CD4-positive, alpha-beta T cell treated with Interleukin-15 for 1 hour (primary cell): Measurements from ENCODE around the gene DIAPH3.

Source experiments
- DNase-seq: peaks from one replicate; pipeline ENCODE4 v3.0.0-alpha.2; 2020

DIAPH3 gene

GRCh38 chr13:60155978-60156377, 7.8 kb downstream of the DIAPH3 start:
- no peak for DNase-seq

DNA sequence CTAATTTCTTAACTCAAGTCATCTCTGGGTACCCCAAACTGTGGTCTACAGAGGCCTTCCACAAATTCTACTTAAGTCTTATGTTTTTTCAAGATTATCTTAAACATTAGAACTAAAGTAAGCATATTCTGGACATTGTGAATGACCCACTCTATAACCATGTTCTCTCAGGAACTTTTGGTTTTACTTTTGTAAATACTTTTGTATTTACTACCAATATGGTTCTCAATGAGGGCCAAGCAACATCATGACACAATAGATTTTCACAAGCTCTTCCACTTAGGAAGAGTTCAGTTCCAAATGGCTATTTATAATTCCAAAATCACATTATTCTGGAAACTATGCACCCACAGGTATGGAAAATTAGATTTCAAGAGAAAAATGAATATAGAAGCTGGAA, 10.8 kb downstream of the DIAPH3 start:
- DNase-seq = no peak

DNA sequence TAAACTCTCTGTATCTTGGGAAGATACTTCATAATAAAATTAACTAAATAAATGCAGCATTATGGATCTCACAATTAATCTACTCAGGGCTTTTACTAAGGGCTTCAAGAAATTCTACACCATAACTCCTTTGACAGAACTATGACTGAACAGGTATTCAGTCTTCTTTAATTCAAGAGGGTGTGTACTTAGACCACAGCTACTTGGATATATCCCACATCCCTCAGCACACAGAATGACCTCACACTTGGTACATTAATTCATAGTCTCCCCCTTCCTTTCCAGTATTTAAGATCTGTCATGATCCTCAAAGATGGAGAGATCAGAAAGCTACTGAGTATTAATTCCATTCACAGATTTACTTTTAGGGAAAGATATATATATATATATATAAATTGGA, 11.6 kb downstream of the DIAPH3 start:
- DNase-seq = no peak

- no peak for DNase-seq
Observed at GRCh38 chr13:60150538-60150937, 13.2 kb downstream of the DIAPH3 start.

- DNase-seq = no peak
Observed at GRCh38 chr13:60148918-60149317, 14.8 kb downstream of the DIAPH3 start.

GRCh38 chr13:60147361-60147760, 16.4 kb downstream of the DIAPH3 start:
- no peak for DNase-seq

GRCh38 chr13:60146471-60146870, 17.3 kb downstream of the DIAPH3 start:
- DNase-seq = no peak

DNA sequence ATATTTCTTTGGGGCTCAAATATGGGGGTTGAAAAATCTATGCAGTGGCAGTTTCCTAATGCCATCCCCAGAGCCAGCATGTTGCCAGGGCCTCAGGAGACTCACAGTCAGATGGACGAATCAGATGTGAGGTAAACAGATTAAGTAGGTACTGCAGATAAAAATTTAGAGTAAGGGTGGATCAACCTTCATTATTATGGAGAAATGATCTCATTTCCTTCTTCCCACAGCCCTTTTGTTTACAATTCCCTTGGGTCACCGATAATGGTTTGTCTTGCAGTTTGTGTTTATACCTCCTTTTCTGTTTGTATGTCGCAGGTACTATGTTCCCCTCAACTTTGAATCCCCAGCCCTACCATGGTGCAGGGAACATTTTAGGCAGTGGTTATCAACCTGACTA, 20.0 kb downstream of the DIAPH3 start:
- DNase-seq = no peak

GRCh38 chr13:60139272-60139671, 24.5 kb downstream of the DIAPH3 start:
- DNase-seq = no peak

DNA sequence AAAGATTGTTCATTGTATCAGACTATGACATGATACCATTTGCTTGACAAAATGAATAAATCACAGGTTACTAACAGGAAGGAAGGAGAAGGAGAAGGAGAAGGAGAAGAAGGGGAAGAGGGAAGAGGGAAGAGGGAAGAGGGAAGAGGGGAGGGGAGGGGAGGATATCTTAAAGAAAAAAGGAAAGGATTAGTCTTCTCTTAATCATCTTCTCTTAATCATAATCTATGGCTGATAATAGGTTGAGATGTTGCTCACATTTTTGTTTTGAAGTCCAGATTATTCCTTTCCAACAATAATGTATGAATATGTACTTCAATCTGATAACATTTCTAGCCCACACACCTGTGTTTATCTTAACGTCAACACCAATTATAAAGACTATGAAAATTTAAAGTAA, 25.1 kb downstream of the DIAPH3 start:
- no peak for DNase-seq

DNA sequence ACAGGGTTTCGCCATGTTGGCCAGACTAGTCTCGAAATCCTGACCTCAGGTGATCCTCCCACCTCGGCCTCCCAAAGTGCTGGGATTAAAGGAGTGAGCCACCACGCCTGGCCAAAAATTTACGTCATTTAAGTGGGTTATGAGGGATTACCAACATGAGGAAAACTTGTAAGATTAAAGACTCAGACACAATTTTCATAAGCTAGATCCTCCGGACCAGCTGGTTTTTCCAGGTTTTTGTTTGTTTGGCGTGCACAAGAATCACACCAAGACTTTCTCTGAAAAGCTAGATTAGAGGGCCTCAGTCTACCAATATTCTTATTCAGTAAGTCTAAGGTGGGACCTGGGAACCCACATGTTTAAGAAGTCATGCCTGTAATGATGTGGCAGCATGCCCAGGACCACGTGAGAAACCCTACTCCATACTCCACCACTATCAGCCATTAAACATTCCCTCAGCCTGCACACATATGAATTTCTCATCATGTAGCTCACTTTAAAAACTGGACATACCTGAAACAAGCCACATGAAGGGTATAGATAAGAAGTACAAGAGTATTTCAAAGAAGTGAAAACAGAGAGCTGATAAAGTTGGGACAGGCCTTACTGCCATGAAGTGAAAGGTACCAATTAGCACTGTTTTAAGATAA, 25.7 kb downstream of the DIAPH3 start:
- DNase-seq = no peak

- no peak for DNase-seq
Observed at GRCh38 chr13:60135344-60135743, 28.4 kb downstream of the DIAPH3 start.

DNA sequence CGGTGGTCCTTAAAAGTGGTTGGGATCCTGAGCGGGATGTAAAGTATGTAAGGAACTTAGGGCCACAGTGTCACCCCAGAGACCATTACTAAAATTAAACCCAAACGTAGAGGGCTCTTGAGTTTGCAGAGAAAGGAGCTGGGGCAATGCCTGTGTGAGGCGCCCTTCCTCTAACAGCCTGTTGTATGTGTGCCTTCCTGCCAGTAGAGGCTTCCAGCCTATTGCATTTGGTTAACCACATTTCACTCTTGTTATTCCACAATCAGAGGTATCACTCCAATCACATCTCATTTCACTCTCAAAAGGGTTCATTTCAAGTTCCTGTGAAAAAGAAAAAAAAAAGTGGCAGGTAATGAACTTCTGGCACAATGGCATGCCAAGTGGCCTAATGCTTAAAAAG, 29.4 kb downstream of the DIAPH3 start:
- DNase-seq = no peak

GRCh38 chr13:60121337-60121687, 42.4 kb downstream of the DIAPH3 start:
- no peak for DNase-seq

- no peak for DNase-seq
Observed at GRCh38 chr13:60120617-60121336, 43.0 kb downstream of the DIAPH3 start.

DNA sequence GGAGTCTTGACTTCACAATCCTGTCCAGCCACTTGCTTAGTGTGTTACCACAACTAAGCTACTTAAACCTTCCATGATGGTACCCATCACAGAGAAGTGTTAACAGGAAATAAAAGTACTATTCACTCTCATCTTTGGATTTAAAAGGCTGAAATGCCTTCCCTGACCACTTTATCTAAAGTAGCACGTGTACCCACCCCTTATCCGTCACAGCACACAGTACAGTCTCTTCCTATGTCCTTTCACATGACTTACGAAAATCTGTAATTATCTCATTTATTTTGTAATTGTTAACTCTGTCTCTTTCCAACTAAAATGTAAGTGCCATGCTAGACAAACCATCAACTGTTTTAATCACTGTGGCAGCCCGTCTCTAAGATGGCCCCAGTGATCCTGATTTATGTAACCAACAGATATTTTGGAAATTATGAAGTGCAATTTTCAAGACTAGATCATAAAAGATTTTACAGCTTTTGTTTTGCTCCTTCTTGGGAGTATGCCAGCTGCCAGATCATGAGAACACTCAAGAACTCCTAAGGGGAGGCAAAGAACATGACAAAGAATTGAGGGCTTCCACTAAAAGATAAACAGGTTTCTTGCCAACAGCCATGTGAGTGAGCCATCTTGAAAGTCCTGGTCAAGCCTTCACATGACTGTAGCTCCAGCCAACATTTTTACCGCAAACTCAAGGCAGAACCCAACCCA, 44.9 kb downstream of the DIAPH3 start:
- DNase-seq = no peak

GRCh38 chr13:60114499-60115028, 49.2 kb downstream of the DIAPH3 start:
- DNase-seq = no peak

DNA sequence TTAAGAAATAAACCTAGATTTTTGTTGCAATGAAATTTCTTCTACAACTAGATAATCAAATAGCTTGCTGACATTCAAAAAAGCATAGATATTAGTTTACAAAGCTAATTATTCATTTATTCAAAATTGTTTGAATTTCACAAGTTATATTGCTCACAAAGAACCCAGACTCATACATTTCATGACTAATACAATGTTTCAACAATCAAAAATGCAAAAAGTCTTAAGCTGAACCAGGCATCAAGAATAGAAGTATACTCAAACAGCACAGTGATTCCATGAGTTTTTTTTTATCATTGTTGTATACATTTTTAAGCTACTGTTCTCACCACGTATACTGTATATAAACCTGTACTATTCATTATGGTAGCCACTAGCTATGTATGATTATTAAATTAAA, 51.0 kb downstream of the DIAPH3 start:
- no peak for DNase-seq

- DNase-seq = no peak
Observed at GRCh38 chr13:60111691-60112090, 52.0 kb downstream of the DIAPH3 start.

DNA sequence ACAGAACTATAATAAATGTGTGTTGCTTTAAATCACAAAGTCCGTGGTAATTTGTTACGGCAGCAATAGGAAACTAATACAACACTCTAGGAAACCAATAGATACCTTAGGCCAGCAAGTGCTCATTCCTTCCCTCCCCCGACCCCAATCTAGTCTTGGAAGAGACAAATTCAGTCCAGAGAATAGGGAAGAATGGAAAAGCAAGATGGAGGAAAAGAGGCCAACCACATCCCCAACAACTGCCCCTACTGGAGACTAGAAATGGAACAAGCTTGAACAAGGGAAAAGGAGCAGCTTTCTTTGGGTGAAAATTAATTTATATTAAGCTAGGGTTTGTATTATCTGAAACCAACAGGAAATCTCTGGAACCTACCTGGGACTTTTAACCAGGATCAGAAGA, 54.4 kb downstream of the DIAPH3 start:
- DNase-seq = no peak

- no peak for DNase-seq
Observed at GRCh38 chr13:60108589-60108988, 55.1 kb downstream of the DIAPH3 start.

- DNase-seq = no peak
Observed at GRCh38 chr13:60099631-60100420, 63.9 kb downstream of the DIAPH3 start.

DNA sequence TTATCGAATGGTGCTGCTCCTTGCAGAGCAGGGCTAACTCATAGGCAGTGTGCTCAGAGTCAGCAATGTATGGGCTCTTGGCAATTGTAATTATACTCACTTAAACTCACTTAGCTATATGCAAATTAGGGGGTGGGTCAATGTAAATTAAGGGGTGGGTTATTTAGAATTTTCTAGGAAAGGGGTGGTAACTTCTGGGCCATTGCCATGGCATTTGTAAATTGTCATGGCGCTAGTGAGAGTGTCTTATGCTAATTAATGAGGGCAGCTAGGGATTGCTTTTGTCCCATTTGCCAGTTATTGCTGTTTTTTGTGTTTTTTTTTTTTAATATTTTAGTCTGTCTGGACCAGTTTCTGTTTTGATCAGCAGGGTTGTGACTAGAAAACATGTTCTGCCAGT, 68.4 kb downstream of the DIAPH3 start:
- no peak for DNase-seq
